ENCODE data around the gene PKMYT1. TPM values are rescaled to one million over a fixed set of nuclear protein-coding genes. Genes with fewer than 3 reads are reported as not detected.

Gene PKMYT1
- total and polyA plus RNA-seq, 2 of the 4 experiments (the other 2 are of a cell fraction): 1.8 to 14.9 TPM

DNA sequence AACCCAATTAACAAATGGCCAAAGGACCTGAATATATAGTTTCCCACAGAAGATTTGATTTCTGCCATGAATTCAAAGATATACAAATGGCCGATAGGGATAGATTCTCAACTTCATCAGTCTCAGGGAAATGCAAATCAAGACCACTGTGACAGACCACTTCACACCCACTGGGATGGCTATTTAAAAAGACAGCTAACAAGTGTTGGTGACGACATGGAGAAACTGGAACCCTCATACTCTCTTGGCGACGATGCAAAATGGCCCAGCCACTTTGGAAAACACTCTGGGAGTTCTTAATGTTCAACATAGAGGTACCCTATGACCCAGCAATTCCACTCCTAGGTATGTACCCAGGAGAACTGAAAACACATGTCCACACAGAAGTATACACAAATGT, 33.6 kb downstream of the PKMYT1 start:
- Histone ChIP-seq H3K36me3 (ENCODE audit: control insufficient read depth, insufficient read depth, low read length) (peaks cover 37% of the 10 kb centered on the region), H2AK9ac (replicated peaks; ENCODE audit: low read depth, low read length, poor library complexity) (no peak overlapping the region), H3K4me2 (ENCODE audit: low read depth, low read length) (no peak overlapping the region), H3K23ac (ENCODE audit: low read depth, low read length) (no peak overlapping the region), H2AK5ac (ENCODE audit: low read depth, low read length) (no peak overlapping the region), H4K8ac (ENCODE audit: low read depth in 2 of 2, low read length in 2 of 2) (no peak overlapping the region), H3K27ac (ENCODE audit: insufficient read depth, low read length) (no peak overlapping the region), H3K9me3 (ENCODE audit: control insufficient read depth, insufficient read depth, low read length) (no peaks in the 10 kb centered on the region), H2AFZ (replicated peaks; ENCODE audit: low read length, poor library complexity) (no peak overlapping the region), H3K18ac (ENCODE audit: low read depth, low read length) (no peak overlapping the region), H2BK15ac (ENCODE audit: low read depth, low read length) (no peak overlapping the region), H3K14ac (replicated peaks; ENCODE audit: low read depth, low read length) (no peak overlapping the region), H2BK20ac (ENCODE audit: low read depth, low read length) (no peak overlapping the region), H4K20me1 (ENCODE audit: insufficient read depth, low read length) (0 out of 2 replicates have a peak, but pooled peaks cover 8% of the 10 kb centered on the region), H3K9ac (ENCODE audit: low read depth, low read length) (no peak overlapping the region), H3K79me1 (ENCODE audit: low read depth in 1 of 2, low read length in 2 of 2) (no peaks in the 10 kb centered on the region), H3K56ac (ENCODE audit: extremely low read depth, insufficient read depth, low read length) (no peak overlapping the region), H2BK120ac (ENCODE audit: low read depth, low read length) (no peak overlapping the region), H3K4me1 (ENCODE audit: control insufficient read depth, insufficient read depth, low read length) (no peaks in the 10 kb centered on the region), H4K91ac (ENCODE audit: insufficient read depth, low read depth, low read length) (no peak overlapping the region), H3K27me3 (ENCODE audit: control insufficient read depth, insufficient read depth, low read length) (no peaks in the 10 kb centered on the region), H3K9me1 (ENCODE audit: insufficient read depth, low read length) (0 out of 2 replicates have a peak, but pooled peaks cover 3% of the 10 kb centered on the region), H2BK5ac (ENCODE audit: low read depth, low read length, poor library complexity, severe bottlenecking) (no peak overlapping the region), H4K5ac (ENCODE audit: low read depth, low read length) (no peak overlapping the region), H3K4me3 (ENCODE audit: insufficient read depth, low read depth, low read length) (no peak overlapping the region), H3K4ac (ENCODE audit: low read depth, low read length) (no peak overlapping the region)
- in situ Hi-C loops (cut with MboI; ENCODE audit: low sequenced_read_pairs): no loop called here
- ChIA-PET POLR2A (ENCODE audit: unreplicated experiment) (no interaction called here), CTCF (no interaction called here)
- DNase-seq (no peak), ATAC-seq (ENCODE audit: low read depth) (no peak)
- dilution Hi-C loops (cut with HindIII; ENCODE audit: low sequenced_read_pairs, unreplicated experiment): no loop called here
- no TSS peak for BruUV-seq (replicated peaks)
- intact Hi-C loops (cut with micrococcal nuclease): no loop called here
- WGBS, 2 experiments (ENCODE audit: extremely low coverage in 2 of 2, insufficient read length in 1 of 2): no CpG with 5 or more reads among the region's 4 CpGs
- TF ChIP-seq, protein P1, sequence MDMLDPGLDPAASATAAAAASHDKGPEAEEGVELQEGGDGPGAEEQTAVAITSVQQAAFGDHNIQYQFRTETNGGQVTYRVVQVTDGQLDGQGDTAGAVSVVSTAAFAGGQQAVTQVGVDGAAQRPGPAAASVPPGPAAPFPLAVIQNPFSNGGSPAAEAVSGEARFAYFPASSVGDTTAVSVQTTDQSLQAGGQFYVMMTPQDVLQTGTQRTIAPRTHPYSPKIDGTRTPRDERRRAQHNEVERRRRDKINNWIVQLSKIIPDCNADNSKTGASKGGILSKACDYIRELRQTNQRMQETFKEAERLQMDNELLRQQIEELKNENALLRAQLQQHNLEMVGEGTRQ (IDR thresholded peaks at IDR 0.05; ENCODE audit: low read depth, low read length): no peak
- TF ChIP-seq CEBPB (IDR thresholded peaks at IDR 0.05; ENCODE audit: low read depth, low read length): no peak
- TF ChIP-seq RCOR1 (IDR thresholded peaks at IDR 0.05; ENCODE audit: insufficient replicate concordance, low read length): no peak
- TF ChIP-seq POLR2A (IDR thresholded peaks at IDR 0.05; ENCODE audit: low read depth, low read length): no peak
- TF ChIP-seq, protein P2, sequence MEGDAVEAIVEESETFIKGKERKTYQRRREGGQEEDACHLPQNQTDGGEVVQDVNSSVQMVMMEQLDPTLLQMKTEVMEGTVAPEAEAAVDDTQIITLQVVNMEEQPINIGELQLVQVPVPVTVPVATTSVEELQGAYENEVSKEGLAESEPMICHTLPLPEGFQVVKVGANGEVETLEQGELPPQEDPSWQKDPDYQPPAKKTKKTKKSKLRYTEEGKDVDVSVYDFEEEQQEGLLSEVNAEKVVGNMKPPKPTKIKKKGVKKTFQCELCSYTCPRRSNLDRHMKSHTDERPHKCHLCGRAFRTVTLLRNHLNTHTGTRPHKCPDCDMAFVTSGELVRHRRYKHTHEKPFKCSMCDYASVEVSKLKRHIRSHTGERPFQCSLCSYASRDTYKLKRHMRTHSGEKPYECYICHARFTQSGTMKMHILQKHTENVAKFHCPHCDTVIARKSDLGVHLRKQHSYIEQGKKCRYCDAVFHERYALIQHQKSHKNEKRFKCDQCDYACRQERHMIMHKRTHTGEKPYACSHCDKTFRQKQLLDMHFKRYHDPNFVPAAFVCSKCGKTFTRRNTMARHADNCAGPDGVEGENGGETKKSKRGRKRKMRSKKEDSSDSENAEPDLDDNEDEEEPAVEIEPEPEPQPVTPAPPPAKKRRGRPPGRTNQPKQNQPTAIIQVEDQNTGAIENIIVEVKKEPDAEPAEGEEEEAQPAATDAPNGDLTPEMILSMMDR (conservative IDR thresholded peaks at IDR 0.05; ENCODE audit: low read depth, low read length): no peak
- no peak for TF ChIP-seq RAD21 (IDR thresholded peaks at IDR 0.05; ENCODE audit: low read length)
- TF ChIP-seq RFX5 (IDR thresholded peaks at IDR 0.05; ENCODE audit: low read depth, low read length): no peak
- TF ChIP-seq SMC3 (IDR thresholded peaks at IDR 0.05; ENCODE audit: low read depth, low read length): no peak
- TF ChIP-seq MAFK (IDR thresholded peaks at IDR 0.05; ENCODE audit: low read depth, low read length): no peak
- no peak for TF ChIP-seq MAZ (IDR thresholded peaks at IDR 0.05; ENCODE audit: borderline replicate concordance, low read depth, low read length)
- no peak for TF ChIP-seq MXI1 (IDR thresholded peaks at IDR 0.05; ENCODE audit: borderline replicate concordance, low read depth, low read length)
